OCI-LY1 (cell line): ENCODE measurements around the gene SLAMF8.

Experiments used
- H2AFZ ChIP-seq: fragments of 200-600 bp; sonication (generic), shearing (Covaris generic); 2 replicates; pipeline ENCODE4 v1.6.0; 2014; ENCODE audit warnings: antibody characterized with exemption, mild to moderate bottlenecking, low read length
- H3F3A ChIP-seq: fragments of 200-600 bp; sonication (generic), shearing (Covaris generic); 2 replicates; pipeline ENCODE4 v1.6.0; 2014; ENCODE audit warnings: mild to moderate bottlenecking, antibody characterized with exemption, low read length, moderate library complexity; ENCODE audit not compliant: insufficient read depth
- H3K27ac ChIP-seq: fragments of 200-600 bp; sonication (generic); 2 replicates; pipeline ENCODE4 v1.5.1; 2014; ENCODE audit warnings: low read length, mixed run types, mild to moderate bottlenecking, low read depth; ENCODE audit not compliant: poor library complexity, severe bottlenecking
- H3K27me3 ChIP-seq: fragments of 200-600 bp; sonication (generic); 2 replicates; pipeline ENCODE4 v1.6.0; 2014; ENCODE audit warnings: antibody characterized with exemption, mild to moderate bottlenecking, low read length, moderate library complexity; ENCODE audit not compliant: insufficient read depth
- H3K36me3 ChIP-seq: fragments of 200-600 bp; sonication (generic); 2 replicates; pipeline ENCODE4 v1.6.1; 2014; ENCODE audit warnings: mild to moderate bottlenecking, antibody characterized with exemption, low read length, moderate library complexity, mixed read lengths; ENCODE audit not compliant: insufficient read depth
- H3K4me1 ChIP-seq: fragments of 200-600 bp; sonication (generic); 2 replicates; pipeline ENCODE4 v1.5.1; 2014; ENCODE audit warnings: mild to moderate bottlenecking, low read length, moderate library complexity; ENCODE audit not compliant: insufficient read depth, severe bottlenecking
- H3K4me2 ChIP-seq: fragments of 200-600 bp; sonication (generic), shearing (Covaris generic); 2 replicates; pipeline ENCODE4 v1.6.1; 2014; ENCODE audit warnings: low read length
- H3K4me3 ChIP-seq: fragments of 200-600 bp; sonication (generic); 2 replicates; pipeline ENCODE4 v1.5.1; 2014; ENCODE audit warnings: low read length, low read depth, mild to moderate bottlenecking, mixed read lengths; ENCODE audit not compliant: poor library complexity, severe bottlenecking
- H3K79me2 ChIP-seq: fragments of 200-600 bp; shearing (Covaris generic); 2 replicates; pipeline ENCODE4 v1.6.1; 2016; ENCODE audit warnings: mixed run types, low read length, mixed read lengths; ENCODE audit not compliant: insufficient read depth
- H3K9ac ChIP-seq: fragments of 200-600 bp; sonication (generic), shearing (Covaris generic); 2 replicates; pipeline ENCODE4 v1.6.1; 2014; ENCODE audit warnings: mild to moderate bottlenecking, low read length, mixed read lengths
- H3K9me2 ChIP-seq: fragments of 200-600 bp; sonication (generic), shearing (Covaris generic); 2 replicates; pipeline ENCODE4 v1.6.1; 2014; ENCODE audit warnings: low read depth, mild to moderate bottlenecking, low read length, mixed read lengths
- H3K9me3 ChIP-seq: fragments of 200-600 bp; shearing (Covaris generic); 2 replicates; pipeline ENCODE4 v1.6.1; 2014; ENCODE audit warnings: low read length, mixed read lengths
- H4K20me1 ChIP-seq: fragments of 200-600 bp; sonication (generic), shearing (Covaris generic); 2 replicates; pipeline ENCODE4 v1.6.0; 2016; ENCODE audit warnings: mild to moderate bottlenecking, low read length; ENCODE audit not compliant: insufficient read depth
- EZH2 ChIP-seq: fragments of 200-600 bp; sonication (generic), shearing (Covaris generic); IDR thresholded peaks from 2 replicates; pipeline ENCODE4 v1.8.0; 2017; ENCODE audit warnings: borderline replicate concordance, mixed run types, mild to moderate bottlenecking, antibody characterized with exemption, low read length, moderate library complexity, mixed read lengths
- TF ChIP-seq, protein P1 (sequence below): fragments of 200-600 bp; sonication (generic), shearing (Covaris generic); IDR thresholded peaks from 2 replicates; pipeline ENCODE4 v1.5.1; 2017; ENCODE audit warnings: mild to moderate bottlenecking, antibody characterized with exemption, low read length, moderate library complexity, mixed read lengths

The SLAMF8 gene

DNA sequence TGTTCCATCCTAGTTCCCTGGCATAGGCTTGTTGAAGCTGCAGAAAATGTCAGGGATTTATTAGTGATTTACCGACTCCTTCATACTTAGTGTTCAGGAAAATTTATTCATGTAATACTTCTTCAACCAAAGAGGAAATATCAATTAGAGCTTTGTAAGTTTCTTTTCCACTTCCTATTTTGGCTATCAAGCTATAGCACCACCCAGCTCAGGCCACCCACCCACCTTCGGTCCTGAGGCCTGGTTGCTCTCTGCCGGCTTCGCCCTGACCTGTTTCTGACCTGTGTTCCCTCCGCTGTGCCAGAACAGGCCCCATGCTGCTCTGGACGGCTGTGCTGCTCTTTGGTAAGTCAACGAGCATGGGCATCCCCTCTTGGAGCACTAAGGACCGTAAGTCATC is 24.6 kb upstream of the SLAMF8 start, which contains the start of gene FCRL6:
Gene FCRL6, plus strand, starts transcription at position 250 of the 400 bp plus-strand sequence. Its CDS starts 65 bp downstream, at position 315.
- Histone ChIP-seq H3K4me2 (no peak within 1 kb of the TSS), H3K27ac (no peak within 1 kb of the TSS), H3F3A (no peaks in the 10 kb centered on the region), H3K4me3 (no peak within 1 kb of the TSS), H3K36me3 (no peaks in the 10 kb centered on the region), H3K9ac (no peak within 1 kb of the TSS), H3K79me2 (no peaks in the 10 kb centered on the region), H3K9me3 (no peaks in the 10 kb centered on the region), H3K27me3 (no peaks in the 10 kb centered on the region), H4K20me1 (no peaks in the 10 kb centered on the region), H3K9me2 (no peaks in the 10 kb centered on the region), H3K4me1 (no peaks in the 10 kb centered on the region), H2AFZ (no peak within 1 kb of the TSS)
- TF ChIP-seq, protein P1, sequence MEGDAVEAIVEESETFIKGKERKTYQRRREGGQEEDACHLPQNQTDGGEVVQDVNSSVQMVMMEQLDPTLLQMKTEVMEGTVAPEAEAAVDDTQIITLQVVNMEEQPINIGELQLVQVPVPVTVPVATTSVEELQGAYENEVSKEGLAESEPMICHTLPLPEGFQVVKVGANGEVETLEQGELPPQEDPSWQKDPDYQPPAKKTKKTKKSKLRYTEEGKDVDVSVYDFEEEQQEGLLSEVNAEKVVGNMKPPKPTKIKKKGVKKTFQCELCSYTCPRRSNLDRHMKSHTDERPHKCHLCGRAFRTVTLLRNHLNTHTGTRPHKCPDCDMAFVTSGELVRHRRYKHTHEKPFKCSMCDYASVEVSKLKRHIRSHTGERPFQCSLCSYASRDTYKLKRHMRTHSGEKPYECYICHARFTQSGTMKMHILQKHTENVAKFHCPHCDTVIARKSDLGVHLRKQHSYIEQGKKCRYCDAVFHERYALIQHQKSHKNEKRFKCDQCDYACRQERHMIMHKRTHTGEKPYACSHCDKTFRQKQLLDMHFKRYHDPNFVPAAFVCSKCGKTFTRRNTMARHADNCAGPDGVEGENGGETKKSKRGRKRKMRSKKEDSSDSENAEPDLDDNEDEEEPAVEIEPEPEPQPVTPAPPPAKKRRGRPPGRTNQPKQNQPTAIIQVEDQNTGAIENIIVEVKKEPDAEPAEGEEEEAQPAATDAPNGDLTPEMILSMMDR = no peak
- TF ChIP-seq EZH2 = no peak

DNA sequence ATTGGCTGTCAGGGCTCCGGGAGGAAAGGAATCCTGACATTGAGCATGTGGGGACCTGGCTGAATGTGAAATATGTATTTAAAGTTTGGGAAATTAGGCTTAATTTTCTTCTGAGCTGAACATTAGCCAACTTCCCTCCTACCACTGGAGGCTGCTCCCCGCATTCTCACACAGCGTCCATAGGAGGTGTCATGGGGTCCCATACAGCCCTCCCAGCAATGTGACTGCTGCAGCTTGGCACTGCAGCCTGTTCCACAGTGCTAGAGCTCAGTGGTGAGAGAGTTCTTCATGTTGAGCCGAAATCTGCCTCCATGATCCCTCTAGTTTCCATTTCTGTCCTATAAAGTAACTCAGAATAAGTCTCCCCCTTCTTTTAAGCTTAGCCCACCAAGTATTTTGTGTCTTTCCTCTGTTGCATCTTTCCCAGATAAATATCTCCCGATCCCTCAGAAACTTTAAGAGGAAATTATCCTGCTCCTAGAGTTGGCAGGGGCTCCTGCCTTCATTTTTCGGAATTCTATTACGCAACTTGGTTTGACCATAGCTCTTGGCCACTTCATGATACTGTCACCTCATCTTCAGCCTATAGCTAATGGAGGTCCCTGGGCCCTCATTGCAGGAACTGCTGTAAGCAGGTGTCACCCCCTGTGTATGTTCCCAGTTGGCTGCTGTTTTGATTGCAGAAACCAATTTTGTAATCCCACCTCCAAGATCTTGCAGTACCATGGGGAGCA is 22.6 kb upstream of the SLAMF8 start:
- H3K4me2 ChIP-seq = no peak overlapping the region
- no peak for TF ChIP-seq EZH2
- TF ChIP-seq, protein P1 = no peak
- H3K9me2 ChIP-seq = no peaks in the 10 kb centered on the region
- no peaks in the 10 kb centered on the region for H3K9me3 ChIP-seq
- H4K20me1 ChIP-seq = no peaks in the 10 kb centered on the region
- no peak overlapping the region for H3K9ac ChIP-seq
- no peak overlapping the region for H3K4me3 ChIP-seq
- no peaks in the 10 kb centered on the region for H3K4me1 ChIP-seq
- no peaks in the 10 kb centered on the region for H3K27me3 ChIP-seq
- no peak overlapping the region for H2AFZ ChIP-seq
- no peaks in the 10 kb centered on the region for H3F3A ChIP-seq
- no peaks in the 10 kb centered on the region for H3K79me2 ChIP-seq
- H3K36me3 ChIP-seq = no peaks in the 10 kb centered on the region
- no peak overlapping the region for H3K27ac ChIP-seq

DNA sequence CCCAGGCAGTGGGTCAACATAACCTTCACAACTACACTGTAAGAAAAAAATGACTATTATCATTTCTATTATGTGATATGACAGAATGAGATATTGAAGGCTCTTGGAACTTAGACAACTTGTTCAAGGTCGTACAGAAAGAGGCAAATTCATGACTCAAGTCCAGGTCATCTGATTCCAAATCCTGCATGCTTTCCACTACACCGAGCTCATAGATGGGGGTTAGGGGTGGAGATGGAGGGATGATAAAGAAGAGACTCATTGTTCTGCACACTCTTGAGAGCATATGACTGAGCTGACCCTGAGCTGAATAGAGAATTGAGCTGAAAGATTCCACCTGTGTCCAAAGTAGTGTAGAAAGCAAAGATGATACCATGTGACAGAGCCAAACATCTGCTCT is 21.7 kb upstream of the SLAMF8 start:
- Histone ChIP-seq H3K27me3 (no peaks in the 10 kb centered on the region), H3K9me3 (no peaks in the 10 kb centered on the region), H3K4me3 (no peak overlapping the region), H3F3A (no peaks in the 10 kb centered on the region), H3K79me2 (no peaks in the 10 kb centered on the region), H3K36me3 (no peaks in the 10 kb centered on the region), H3K9me2 (no peaks in the 10 kb centered on the region), H3K4me2 (no peak overlapping the region), H4K20me1 (no peaks in the 10 kb centered on the region), H3K4me1 (no peaks in the 10 kb centered on the region), H3K27ac (no peak overlapping the region), H3K9ac (no peak overlapping the region), H2AFZ (no peak overlapping the region)
- TF ChIP-seq EZH2 = no peak
- TF ChIP-seq, protein P1 = no peak
